Endothelial cell of umbilical vein (primary cell): ENCODE measurements around the gene UBE2QL1. TPM values are rescaled to one million over a fixed set of nuclear protein-coding genes. Genes with fewer than 3 reads are reported as not detected.

Source experiments
- BruUV-seq: library from RNA; stranded (reverse); fragments of 400-500 nt; replicated peaks from 2 replicates; lab custom pipeline; 2021; lab: Mats Ljungman, UMichigan
- CTCF ChIA-PET: fragments of 300-600, 350-600 bp; sonication (Branson Sonifier 250); formaldehyde crosslinking; loops from one replicate; lab custom pipeline; 2021; ENCODE audit warnings: antibody characterized with exemption, inconsistent platforms; lab: Charles Lee
- POLR2A ChIA-PET: fragments of 300-600, 350-600 bp; sonication (Branson Sonifier 250); formaldehyde crosslinking; loops from one replicate; lab custom pipeline; 2021; ENCODE audit warnings: antibody characterized with exemption, inconsistent platforms; lab: Charles Lee
- DNase-seq: peaks from one replicate; pipeline ENCODE4 v3.0.0-alpha.2; 2011; ENCODE audit warnings: low read depth, low spot score
- FAIRE-seq: peaks from 2 replicates; lab custom pipeline; 2011; peaks lifted over from hg19 to GRCh38; lab: Jason Lieb, UNC
- H2AFZ ChIP-seq: 2 replicates; pipeline ENCODE4 v1.6.0; 2012; ENCODE audit warnings: low read depth, low read length, control low read depth, inconsistent platforms
- H3K27ac ChIP-seq: 2 replicates; pipeline ENCODE4 v1.5.1; 2011; ENCODE audit warnings: low read depth, mild to moderate bottlenecking, control low read depth, low read length, moderate library complexity; ENCODE audit not compliant: insufficient read depth
- H3K27me3 ChIP-seq, 2 experiments: 2 replicates each; pipeline versions ENCODE4 v1.6.0 to v1.6.1; 2011; ENCODE audit warnings: low read length in 2 of 2, mixed read lengths in 1 of 2; ENCODE audit not compliant: control insufficient read depth in 2 of 2, insufficient read depth in 2 of 2
- H3K36me3 ChIP-seq, 2 experiments: 2 replicates in 1 of 2; 3 replicates in 1 of 2; pipeline ENCODE4 v1.5.1; 2011; ENCODE audit warnings: low read length in 2 of 2, mild to moderate bottlenecking in 1 of 2, moderate library complexity in 1 of 2; ENCODE audit not compliant: control insufficient read depth in 2 of 2, insufficient read depth in 2 of 2; ENCODE audit errors: extremely low read depth in 1 of 2
- H3K4me1 ChIP-seq: 3 replicates; pipeline ENCODE4 v1.5.1; 2011; ENCODE audit warnings: mild to moderate bottlenecking, low read length; ENCODE audit not compliant: control insufficient read depth, insufficient read depth; ENCODE audit errors: extremely low read depth
- H3K4me2 ChIP-seq: 2 replicates; pipeline ENCODE4 v1.6.1; 2011; ENCODE audit warnings: low read length, control low read depth, mixed read lengths; ENCODE audit not compliant: insufficient read depth
- H3K4me3 ChIP-seq, 3 experiments: fragments of 200-600 bp in 1 of 3; sonication (generic), shearing (Covaris generic) in 1 of 3; replicated peaks in 1 of 3; 2 replicates each; pipeline ENCODE4 v1.5.1; 2011 to 2016; ENCODE audit warnings: control low read depth in 3 of 3, low read length in 3 of 3, mild to moderate bottlenecking in 2 of 3, inconsistent platforms in 1 of 3, low read depth in 1 of 3, moderate library complexity in 1 of 3; ENCODE audit not compliant: insufficient read depth in 1 of 3
- H3K79me2 ChIP-seq: 2 replicates; pipeline ENCODE4 v1.6.0; 2012; ENCODE audit warnings: low read length, inconsistent platforms; ENCODE audit not compliant: control insufficient read depth, insufficient read depth
- H3K9ac ChIP-seq: replicated peaks from 2 replicates; pipeline ENCODE3; 2011; ENCODE audit warnings: low read length, control low read depth; ENCODE audit not compliant: insufficient read depth; ENCODE audit errors: extremely low read depth
- H3K9me1 ChIP-seq: replicated peaks from 3 replicates; pipeline ENCODE4 v1.6.0; 2011; ENCODE audit warnings: mild to moderate bottlenecking, low read length; ENCODE audit not compliant: control insufficient read depth, insufficient read depth; ENCODE audit errors: extremely low read depth
- H3K9me3 ChIP-seq: replicated peaks from 2 replicates; pipeline ENCODE4 v1.5.1; 2012; ENCODE audit warnings: low read length, inconsistent platforms; ENCODE audit not compliant: control insufficient read depth, insufficient read depth
- H4K20me1 ChIP-seq: replicated peaks from 2 replicates; pipeline ENCODE3; 2011; ENCODE audit warnings: mild to moderate bottlenecking, low read length; ENCODE audit not compliant: control insufficient read depth, insufficient read depth; ENCODE audit errors: extremely low read depth
- CTCF ChIP-seq, 2 donors: IDR thresholded peaks; 1 replicate in 1 of 2; 2 replicates in 1 of 2; pipeline ENCODE4 v1.5.1; 2011; ENCODE audit warnings: low read length in 2 of 2, mild to moderate bottlenecking in 2 of 2, moderate library complexity in 2 of 2, control low read depth in 1 of 2, inconsistent platforms in 1 of 2, low read depth in 1 of 2; ENCODE audit not compliant: insufficient read depth in 1 of 2; ENCODE audit errors: extremely low read depth in 1 of 2
- EZH2 ChIP-seq: IDR thresholded peaks from 2 replicates; pipeline ENCODE4 v1.6.1; 2012; ENCODE audit warnings: borderline replicate concordance, low read depth, mild to moderate bottlenecking, moderate library complexity, low read length, inconsistent platforms; ENCODE audit not compliant: severe bottlenecking
- GATA2 ChIP-seq: IDR thresholded peaks from 2 replicates; pipeline ENCODE4 v1.7.0; 2011; ENCODE audit warnings: low read depth, mild to moderate bottlenecking, moderate library complexity, mixed read lengths, low read length; ENCODE audit not compliant: insufficient read length, insufficient read depth
- JUN ChIP-seq: IDR thresholded peaks from 2 replicates; pipeline ENCODE4 v1.6.1; 2011; ENCODE audit warnings: borderline replicate concordance, low read depth; ENCODE audit not compliant: insufficient read length, insufficient read depth
- POLR2A ChIP-seq: IDR thresholded peaks from 2 replicates; pipeline ENCODE4 v1.6.1; 2012; ENCODE audit warnings: low read depth, mild to moderate bottlenecking, control low read depth, low read length
- dilution Hi-C: fragments of 300-500 bp; cut with MboI; formaldehyde crosslinking; loops from one replicate; pipeline ENCODE4 v1.15.0; 2019; ENCODE audit warnings: low sequenced_read_pairs; ENCODE audit not compliant: extremely low pct_ligation_motif_present
- intact Hi-C: fragments of 100-400 bp; cut with micrococcal nuclease; formaldehyde crosslinking; loops from one replicate; pipeline ENCODE4 v1.10.0; 2022
- polyA plus RNA-seq, 4 experiments: library from polyadenylated mRNA; depleted of rRNA in 3 of 4; stranded (reverse) in 3 of 4; unstranded in 1 of 4; fragments of >200 nt; gene quantifications; 2 replicates each; pipeline versions ENCODE4 v1.2.1 to v1.2.3, GENCODE V29; 2011 to 2012; ENCODE audit warnings: missing spikeins in 1 of 4
- total RNA-seq: library from RNA; stranded (reverse); gene quantifications from 2 replicates; pipeline ENCODE4 v1.2.3, GENCODE V29; 2021

UBE2QL1 gene
- total and polyA plus RNA-seq, 2 donors (not counting 3 experiments of a cell fraction or from before 2014, with no cell fraction given): 0.04 to 0.15 TPM

GRCh38 chr5:6435356-6435755 lies 13.3 kb upstream of the UBE2QL1 start:
- Histone ChIP-seq H4K20me1 (no peaks in the 10 kb centered on the region), H3K4me2 (no peak overlapping the region), H2AFZ (no peak overlapping the region), H3K36me3 (no peaks in the 10 kb centered on the region), H3K27me3 (peaks cover 11 to 12% of the 10 kb centered on the region in 2 experiments), H3K4me3 (no peak overlapping the region), H3K9me3 (no peaks in the 10 kb centered on the region), H3K9me1 (no peaks in the 10 kb centered on the region), H3K9ac (no peak overlapping the region), H3K27ac (no peak overlapping the region), H3K4me1 (no peaks in the 10 kb centered on the region), H3K79me2 (no peaks in the 10 kb centered on the region)
- FAIRE-seq (peak; percentile 83), DNase-seq (peak; percentile 56)
- ChIA-PET CTCF (interaction anchor here (0.6 to 2.3 kb wide), 40 partner anchors 10 to 944 kb away, joined by 3 to 48 read pairs (median 4); partner anchors contain the start of gene MED10), POLR2A (no interaction called here)
- dilution Hi-C loops (no loop called here), intact Hi-C loops (loop anchor here (1.0 to 5.0 kb wide), 3 partner anchors 141 to 943 kb away; no protein-coding TSS in a partner anchor)
- TF ChIP-seq JUN (no peak), GATA2 (no peak), EZH2 (no peak), CTCF (IDR thresholded peaks at IDR 0.05; ENCODE audit: extremely low read depth in 1 of 2, insufficient read depth in 1 of 2, low read depth in 1 of 2, low read length in 2 of 2) (peak; percentile 64 to 82), POLR2A (no peak)
- no TSS peak for BruUV-seq
